Epidermal melanocyte (primary cell): Measurements from ENCODE around the gene BRWD1.
"Not testable (repeated sequence)": the region's sequence is repeated elsewhere in the genome, so short reads cannot be mapped to it uniquely, and the experiment has no call there.

Experiments used
- DNase-seq: peaks from one replicate; pipeline ENCODE4 v3.0.0; 2011; ENCODE audit warnings: low spot score; ENCODE audit not compliant: insufficient read length

Gene BRWD1

DNA sequence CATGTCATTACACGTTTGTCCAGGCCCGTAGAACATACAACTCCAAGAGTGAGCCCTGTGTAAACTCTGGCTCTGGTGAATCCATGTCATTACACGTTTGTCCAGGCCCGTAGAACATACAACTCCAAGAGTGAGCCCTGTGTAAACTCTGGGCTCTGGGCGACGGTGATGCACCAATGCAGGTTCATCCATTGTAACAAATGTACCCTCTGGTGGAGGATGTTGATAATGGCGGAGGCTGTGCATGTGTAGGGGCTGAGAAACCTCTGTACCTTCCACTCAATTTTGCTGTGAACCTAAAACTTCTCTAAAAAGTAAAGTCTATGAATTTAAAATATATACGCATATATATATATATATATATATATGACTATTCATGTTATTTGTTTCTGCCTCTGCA is 177.3 kb downstream of the BRWD1 start:
- not testable (repeated sequence) for DNase-seq

DNA sequence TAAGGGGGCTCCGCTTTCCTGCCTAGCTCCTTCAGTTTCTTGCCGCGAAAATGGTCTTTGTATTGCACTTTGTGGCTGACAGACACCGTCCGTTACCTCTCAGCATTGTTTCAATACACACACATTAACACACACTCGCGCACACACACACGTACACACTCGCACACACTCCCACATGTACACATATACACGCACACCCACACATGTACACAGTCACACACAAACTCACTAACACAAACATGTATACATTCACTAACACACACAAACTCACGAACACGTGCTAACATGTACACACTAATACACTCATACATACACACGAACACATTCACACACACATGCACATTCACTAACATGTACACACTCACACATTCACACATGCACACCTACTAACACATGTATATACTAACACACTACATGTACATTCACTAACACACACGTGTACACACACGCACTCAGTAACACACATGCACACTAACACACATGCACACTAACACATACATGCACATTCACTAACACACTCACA is 179.1 kb downstream of the BRWD1 start:
- DNase-seq: no peak
